AG09319 (cell line): ENCODE data around the gene MOCOS.

ENCODE experiments used
- DNase-seq: peaks from one replicate; pipeline ENCODE4 v3.0.0-alpha.2; 2010; ENCODE audit warnings: low read depth; ENCODE audit errors: extremely low read depth
- TF ChIP-seq, protein P1 (sequence below): IDR thresholded peaks from 2 replicates; pipeline ENCODE4 v1.5.1; 2011; ENCODE audit warnings: low read depth, mild to moderate bottlenecking, inconsistent platforms, low read length, moderate library complexity

MOCOS gene

DNA sequence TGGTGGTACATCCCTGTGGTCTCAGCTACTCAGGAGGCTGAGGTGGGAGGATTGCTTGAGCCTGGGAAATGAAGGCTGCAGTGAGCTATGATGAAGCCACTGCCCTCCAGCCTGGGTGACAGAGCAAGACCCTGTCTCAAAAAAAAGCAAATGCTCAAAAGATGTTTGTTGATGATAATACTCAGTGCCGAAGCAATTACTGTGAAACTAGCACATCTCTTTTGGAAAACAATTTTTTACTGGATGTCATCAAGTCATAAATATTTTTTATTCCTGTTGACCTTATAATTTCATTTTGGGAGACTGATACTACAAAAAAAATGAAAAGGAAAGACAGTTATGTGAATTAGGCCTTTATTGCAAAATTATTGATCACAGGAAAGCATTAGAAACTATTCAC is 75.7 kb downstream of the MOCOS start:
- no peak for DNase-seq
- TF ChIP-seq, protein P1, sequence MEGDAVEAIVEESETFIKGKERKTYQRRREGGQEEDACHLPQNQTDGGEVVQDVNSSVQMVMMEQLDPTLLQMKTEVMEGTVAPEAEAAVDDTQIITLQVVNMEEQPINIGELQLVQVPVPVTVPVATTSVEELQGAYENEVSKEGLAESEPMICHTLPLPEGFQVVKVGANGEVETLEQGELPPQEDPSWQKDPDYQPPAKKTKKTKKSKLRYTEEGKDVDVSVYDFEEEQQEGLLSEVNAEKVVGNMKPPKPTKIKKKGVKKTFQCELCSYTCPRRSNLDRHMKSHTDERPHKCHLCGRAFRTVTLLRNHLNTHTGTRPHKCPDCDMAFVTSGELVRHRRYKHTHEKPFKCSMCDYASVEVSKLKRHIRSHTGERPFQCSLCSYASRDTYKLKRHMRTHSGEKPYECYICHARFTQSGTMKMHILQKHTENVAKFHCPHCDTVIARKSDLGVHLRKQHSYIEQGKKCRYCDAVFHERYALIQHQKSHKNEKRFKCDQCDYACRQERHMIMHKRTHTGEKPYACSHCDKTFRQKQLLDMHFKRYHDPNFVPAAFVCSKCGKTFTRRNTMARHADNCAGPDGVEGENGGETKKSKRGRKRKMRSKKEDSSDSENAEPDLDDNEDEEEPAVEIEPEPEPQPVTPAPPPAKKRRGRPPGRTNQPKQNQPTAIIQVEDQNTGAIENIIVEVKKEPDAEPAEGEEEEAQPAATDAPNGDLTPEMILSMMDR = no peak

DNA sequence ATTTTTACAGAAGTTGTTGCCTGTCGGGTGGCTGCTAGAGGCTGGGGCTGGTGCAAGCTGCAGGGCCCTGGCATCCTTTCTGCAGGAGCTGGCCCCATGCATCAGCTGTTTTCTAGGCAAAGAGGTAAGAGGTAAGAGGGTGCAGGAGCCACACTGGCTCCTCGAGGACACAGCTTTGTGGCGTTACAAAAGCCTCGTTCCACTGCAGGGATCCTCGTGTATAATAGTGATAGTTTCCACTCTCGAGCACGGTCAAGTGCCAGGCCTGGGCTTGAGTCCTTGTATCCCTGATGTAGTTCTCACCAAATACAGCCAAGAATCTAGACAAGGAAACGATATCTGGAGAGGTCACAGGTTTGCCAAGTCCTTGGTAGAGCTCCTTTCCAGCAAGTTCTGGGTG is 77.0 kb downstream of the MOCOS start:
- DNase-seq = no peak
- TF ChIP-seq, protein P1 = no peak

DNA sequence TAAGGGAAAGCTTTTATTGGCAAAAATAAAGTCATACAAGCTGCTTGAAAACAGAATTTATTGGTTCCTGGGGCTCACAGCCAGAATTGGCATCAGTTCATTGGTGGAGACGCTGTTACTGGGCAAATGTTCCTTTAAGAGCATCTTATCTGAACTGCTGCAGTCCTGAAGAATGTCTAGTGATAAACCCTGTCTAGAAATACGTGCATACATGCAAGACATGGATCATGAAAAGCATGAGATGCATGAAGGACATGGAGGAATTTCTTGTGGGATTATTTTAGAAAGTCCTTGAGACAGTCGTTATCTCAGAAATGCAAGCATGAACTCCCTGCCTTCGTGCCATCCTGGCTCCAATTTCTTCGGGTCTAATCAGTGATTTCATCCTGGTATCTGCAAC is 77.7 kb downstream of the MOCOS start:
- TF ChIP-seq, protein P1 = no peak

DNA sequence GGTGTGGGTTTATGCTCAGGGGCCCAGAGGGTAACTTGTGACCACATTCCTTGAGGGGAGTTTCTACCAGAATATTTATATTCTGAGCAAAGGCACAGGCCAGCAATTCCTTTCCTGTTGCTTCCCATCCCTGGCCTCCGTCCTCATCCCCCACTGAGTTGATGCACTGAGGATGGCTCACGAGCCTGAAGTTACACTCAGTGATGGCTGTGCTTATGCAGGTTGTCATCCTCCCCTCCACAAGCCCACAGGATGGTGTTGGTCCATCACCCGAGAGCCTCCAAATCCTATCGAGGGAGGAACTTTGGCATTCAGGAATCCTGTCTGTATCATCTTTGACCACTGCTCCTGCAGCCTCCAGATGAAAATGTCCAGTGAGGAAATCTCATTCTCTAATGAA is 81.9 kb downstream of the MOCOS start:
- TF ChIP-seq, protein P1 = no peak
- no peak for DNase-seq

More for the DNA sequence above, 77.7 kb downstream of the MOCOS start:
- DNase-seq = no peak

DNA sequence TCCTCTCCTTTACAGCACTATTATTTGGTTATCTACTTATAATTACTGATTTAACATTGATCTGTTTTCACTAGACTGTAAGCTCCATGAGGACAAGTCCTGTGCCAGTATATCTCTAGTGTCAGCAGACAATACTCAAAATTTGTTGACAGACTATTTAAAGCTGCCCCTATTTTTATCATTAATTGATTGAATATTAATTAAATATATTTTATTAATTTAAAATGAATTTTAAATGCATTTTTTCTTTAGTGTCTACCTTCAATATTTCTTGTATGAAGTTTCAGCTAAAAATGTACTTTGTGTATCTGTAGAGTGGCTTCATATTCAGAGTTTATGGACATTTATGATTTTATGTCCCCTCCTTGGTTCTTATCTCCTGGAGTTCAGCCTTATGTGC is 83.9 kb downstream of the MOCOS start:
- DNase-seq = no peak
- TF ChIP-seq, protein P1 = no peak

DNA sequence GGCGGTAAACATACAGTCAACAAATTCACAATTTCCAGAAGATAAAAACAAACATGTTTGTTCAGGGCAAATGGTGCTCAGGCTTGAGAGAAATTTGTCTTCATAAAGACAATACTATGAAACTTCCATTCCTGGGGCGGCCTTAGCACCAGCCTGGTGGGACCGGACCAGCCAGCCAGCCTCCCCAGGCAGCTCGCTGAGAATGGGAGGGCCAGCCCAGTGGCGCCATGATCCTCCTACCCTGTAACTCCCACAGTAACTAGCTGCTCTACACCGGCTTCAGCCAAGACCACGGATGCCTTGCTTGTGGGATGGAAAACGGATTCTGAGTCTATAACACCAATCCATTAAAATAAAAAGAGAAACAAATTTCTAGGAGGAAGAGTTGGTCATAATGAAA is 86.0 kb downstream of the MOCOS start:
- TF ChIP-seq, protein P1 = no peak
- no peak for DNase-seq

DNA sequence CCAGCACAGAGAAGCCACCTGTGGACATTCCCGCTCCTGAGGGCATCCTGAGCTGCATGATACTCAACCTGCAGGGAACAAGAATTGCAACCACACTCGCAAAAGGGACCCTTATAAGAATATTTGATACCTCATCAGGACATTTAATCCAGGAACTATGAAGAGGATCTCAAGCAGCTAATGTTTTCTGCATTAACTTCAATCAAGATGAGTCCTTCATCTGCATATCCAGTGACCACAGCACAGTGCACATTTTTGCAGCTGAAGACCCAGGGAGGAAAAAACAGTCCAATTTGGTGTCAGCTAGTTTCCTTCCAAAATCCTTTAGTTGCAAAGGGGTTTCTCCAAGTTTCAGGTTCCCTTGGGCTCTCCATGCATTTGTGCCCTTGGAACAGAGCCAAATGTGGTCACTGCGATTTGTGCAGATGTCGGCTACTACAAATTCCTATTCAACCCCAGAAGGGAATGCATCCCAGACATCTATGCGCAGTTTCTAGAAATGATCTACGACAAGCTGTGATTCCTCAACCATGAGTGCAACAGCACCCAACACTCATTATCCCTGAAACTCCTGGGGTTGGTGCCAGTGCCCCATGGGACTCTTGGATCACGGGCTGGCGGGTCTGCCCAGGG is 86.9 kb downstream of the MOCOS start:
- TF ChIP-seq, protein P1 = no peak
- DNase-seq = no peak
